T-helper 22 cell (primary cell): ENCODE results near the gene SMIM26.

Experiments used
- DNase-seq: peaks from one replicate; pipeline ENCODE4 v3.0.0-alpha.2; 2020; ENCODE audit warnings: low read depth

Gene SMIM26

DNA sequence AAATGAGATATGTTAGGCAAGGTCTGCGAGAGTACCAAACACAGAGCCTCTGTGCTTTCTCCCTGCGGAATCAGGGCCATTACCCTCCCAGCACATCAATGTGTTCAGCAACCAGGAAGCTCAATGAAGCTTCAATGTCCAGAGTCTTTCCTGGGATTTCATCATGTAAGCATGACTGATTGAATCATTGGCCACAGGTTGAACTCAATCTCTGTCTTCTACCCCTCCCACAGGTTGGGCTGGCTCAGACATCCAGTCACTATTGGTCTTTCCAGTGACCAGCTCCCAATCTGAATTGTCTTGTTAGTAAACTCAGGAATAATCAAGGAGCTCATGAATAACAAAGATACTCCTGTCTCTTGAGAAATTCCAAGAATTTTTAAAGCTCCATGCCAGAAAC, 17.9 kb downstream of the SMIM26 start:
- DNase-seq, result no peak

DNA sequence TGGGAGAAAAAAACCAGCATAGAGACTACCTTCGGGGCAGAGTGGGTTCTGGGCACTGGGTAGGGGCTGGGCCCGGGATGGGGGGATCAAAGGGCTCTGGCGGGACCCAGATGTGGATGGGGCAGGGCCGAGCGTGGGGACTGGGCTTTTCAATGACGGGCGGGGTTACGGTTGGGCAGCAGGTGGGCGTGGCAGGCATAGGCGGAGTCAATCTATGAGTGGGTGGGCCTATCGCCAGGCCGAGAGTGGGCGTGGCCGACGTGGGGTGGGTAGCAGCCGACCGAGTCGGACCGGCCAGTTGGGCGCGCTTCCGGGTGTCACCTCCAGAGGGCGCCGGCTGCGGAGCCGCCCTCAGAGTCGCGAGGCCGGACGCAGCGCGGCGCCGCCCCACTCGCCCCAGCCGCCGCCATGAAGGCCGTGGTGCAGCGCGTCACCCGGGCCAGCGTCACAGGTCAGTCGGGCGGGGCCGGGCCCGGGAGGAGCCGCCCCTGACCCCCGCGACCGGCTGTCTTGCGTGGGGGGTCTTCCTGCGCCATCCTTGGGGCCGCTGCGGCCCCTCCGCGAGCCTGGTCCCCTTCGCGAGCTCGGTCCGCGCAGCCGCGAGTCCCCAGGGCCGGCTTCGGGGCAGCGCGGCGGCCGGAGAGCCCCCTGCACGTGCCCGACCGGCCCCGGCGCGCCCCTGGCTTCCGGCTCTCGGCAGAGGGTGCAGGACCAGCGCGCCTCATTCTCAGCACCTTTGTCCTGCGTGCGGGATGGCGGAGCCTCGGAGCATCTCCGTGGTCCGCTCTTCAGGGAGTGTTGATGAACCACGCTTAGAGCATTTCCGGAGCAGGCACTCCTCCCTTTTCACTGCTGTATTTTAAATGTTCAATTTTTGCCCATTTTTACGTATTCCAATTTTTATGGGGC, 20.7 kb downstream of the SMIM26 start, which contains the start of gene DTD1:
Gene DTD1 (plus strand): TSS at position 390 of the 909 bp plus-strand sequence. CDS start 19 bp downstream, at position 409.
- DNase-seq, result peak; percentile 61

DNA sequence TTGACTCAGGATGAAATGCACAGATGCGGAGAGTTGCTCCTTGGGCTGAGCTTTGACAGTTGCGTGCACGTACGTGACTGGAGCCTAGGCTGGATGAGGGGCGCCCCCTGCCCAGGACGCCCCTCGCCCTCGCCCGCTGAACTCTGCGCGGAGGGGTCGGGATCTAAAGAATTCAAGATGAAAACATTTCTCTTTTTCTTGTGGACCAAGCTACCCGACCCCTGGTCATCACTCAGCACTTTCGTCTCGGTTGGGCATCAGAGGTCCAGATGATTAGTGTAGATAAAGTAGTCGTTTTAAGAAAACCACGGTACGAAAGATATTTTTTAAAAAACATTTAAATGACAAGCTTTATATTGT, 21.3 kb downstream of the SMIM26 start:
- DNase-seq, result no peak

DNA sequence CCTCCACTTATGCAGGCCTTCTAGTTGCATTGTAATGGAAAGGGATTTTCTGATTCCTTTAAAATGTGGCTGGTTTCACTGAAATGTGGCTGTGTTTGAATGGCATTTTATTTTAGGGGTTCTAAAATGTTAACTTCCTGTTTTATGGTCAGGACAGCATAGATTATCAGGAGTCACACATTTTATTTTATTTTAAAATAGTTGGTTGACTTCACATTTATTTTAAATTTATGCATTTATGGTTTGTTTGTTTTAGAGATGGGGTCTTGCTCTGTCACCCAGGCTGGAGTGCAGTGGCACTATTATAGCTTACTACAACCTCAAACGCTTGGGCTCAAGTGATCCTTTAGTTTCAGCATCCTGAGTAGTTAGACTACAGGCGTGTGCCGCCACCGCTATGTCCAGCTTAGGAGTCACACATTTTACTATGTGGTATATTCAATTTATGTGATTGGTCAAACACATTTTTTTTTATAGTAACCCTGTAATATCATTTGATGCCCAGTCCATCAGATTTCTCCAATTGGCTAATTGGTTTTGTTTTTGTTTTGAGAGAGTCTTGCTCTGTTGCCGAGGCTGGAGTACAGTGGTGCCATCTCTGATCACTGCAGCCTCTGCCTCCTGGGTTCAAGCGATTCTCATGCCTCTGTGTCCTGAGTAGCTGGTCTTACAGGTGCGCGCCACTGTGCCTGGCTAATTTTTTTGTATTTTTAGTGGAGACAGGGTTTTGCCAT, 22.9 kb downstream of the SMIM26 start:
- DNase-seq, result no peak

- DNase-seq, result no peak
These were observed 29.0 kb downstream of the SMIM26 start for GRCh38 chr20:18596270-18596669.

DNA sequence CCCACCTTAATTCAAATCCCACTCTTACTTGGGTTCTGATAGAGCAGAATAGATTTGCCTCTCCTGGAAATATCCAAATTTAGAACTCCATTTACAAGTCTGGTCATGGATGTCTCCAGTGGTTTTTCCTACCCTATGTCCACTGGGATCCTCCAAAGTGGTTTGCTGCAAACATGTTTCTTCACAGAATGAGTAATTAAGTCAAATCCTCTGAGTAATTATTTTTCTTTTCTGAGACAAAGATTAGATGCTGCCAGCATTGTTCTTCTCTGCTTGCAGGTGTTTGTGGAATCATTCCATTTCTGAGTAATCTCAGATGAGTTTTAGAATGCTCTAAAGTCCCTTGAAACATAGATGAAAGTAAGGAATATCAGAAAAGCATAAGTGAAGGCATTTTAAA, 42.5 kb downstream of the SMIM26 start:
- no peak for DNase-seq

DNA sequence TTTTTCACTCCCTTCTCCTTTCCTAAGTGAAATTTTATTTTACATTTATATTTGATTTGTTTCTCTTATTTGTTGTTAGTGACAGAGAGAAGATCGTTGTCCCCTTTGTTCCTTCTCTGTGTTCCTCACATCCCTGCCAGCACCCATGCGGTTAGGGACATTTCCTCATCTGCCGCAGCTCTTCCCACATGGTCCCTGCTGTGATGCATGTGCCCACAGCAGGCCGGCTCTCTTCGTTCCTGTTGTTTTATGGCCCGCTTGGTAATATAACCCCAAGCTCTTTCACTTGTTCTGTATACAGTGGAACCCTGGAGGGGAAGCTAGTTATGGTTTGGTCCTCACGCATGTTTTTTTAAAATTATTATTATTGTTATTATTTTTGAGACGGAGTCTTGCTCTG, 44.3 kb downstream of the SMIM26 start:
- DNase-seq, result no peak

DNA sequence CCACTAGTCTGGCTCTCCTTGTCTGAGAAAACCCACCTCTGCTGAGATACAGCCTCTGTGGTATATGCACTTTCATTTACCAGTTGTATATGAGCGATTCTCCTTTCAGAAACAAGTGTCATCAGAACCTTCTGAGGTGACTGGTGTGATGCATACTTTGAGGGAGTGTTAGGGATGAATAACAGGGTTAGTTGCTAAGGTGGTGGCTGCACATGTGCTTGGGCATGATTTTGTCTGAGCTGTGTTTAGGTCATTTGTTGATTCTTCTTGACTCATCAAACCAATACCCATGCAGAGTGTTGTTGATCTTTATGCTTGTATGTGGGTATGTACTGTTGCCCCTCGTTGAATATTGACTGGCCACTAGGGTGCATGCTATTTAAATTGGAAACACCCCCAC, 46.3 kb downstream of the SMIM26 start:
- no peak for DNase-seq

DNA sequence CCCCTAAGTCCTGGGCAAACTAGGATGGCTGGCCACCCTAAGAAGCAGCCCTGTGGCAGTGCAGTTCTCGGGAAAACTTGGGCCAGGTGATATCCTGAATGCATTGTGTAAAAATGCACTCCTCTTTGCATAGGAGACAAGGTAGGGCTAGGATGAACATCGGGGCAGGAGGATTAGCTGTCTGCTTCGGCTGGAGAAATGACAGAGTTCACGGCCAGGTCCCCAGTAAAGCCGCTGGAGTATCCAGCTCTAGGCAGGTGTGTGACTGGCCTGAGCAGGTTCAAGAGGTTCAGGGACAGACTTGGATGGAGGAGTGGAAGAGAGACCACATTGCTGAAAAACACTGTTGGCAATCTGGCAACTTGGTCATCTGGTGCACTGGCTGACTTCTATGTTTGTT, 47.0 kb downstream of the SMIM26 start:
- no peak for DNase-seq

DNA sequence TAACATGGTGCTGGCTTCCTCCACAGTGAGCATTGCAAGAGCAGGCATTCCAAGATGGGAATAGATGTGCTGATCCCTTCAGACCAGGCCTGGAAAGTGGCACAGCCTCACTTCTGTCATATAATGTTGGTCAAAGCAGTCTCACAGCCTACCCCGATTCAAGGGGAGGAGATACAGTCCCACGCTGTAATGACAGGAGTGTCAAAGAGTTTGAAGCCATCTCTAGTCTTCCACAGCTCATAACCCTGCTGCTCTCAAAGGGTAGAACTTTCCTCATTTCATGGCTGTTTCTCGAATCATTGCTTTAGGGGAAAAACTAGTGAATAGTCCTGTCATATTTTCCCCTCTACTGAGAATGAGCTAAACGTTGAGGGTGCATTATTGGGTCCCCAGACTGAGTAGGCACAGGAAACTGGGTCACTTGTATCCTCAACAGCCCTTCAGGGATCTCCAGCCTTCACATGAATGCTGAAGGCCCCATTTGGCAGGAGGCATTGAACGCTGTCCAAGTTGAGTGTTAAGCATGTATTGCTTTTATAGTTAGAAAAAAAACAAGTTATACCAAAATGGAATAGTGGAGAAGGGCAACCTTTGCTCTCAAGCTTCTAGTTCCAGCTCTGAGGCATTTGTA, 47.9 kb downstream of the SMIM26 start:
- no peak for DNase-seq
